Osteocyte (in vitro differentiated cells): ENCODE data around the gene FMNL2. TPM values are rescaled to one million over a fixed set of nuclear protein-coding genes. Genes with fewer than 3 reads are reported as not detected.

Source experiments
- DNase-seq: peaks from one replicate; pipeline ENCODE4 v3.0.0; 2021; ENCODE audit warnings: mixed read lengths; ENCODE audit not compliant: unreplicated experiment; ENCODE audit errors: extremely low spot score
- H3K27ac Mint-ChIP-seq: one replicate; pipeline ENCODE4 v1.8.0; 2021; ENCODE audit warnings: mild to moderate bottlenecking, mixed read lengths; ENCODE audit not compliant: unreplicated experiment
- H3K27me3 Mint-ChIP-seq: one replicate; pipeline ENCODE4 v1.8.0; 2021; ENCODE audit warnings: mixed read lengths; ENCODE audit not compliant: unreplicated experiment
- H3K36me3 Mint-ChIP-seq: one replicate; pipeline ENCODE4 v1.8.0; 2021; ENCODE audit warnings: mixed read lengths; ENCODE audit not compliant: unreplicated experiment
- H3K4me1 Mint-ChIP-seq: one replicate; pipeline ENCODE4 v1.8.0; 2021; ENCODE audit warnings: mixed read lengths; ENCODE audit not compliant: unreplicated experiment
- H3K4me3 Mint-ChIP-seq: one replicate; pipeline ENCODE4 v1.8.0; 2021; ENCODE audit warnings: mild to moderate bottlenecking, moderate library complexity, mixed read lengths; ENCODE audit not compliant: unreplicated experiment
- H3K9me3 Mint-ChIP-seq: one replicate; pipeline ENCODE4 v1.8.0; 2021; ENCODE audit warnings: mixed read lengths; ENCODE audit not compliant: unreplicated experiment
- CTCF ChIP-seq: fragments of 200-600 bp; sonication (generic); IDR thresholded peaks from 2 replicates; pipeline ENCODE4 v1.5.0; 2021; ENCODE audit warnings: antibody characterized with exemption, mild to moderate bottlenecking, moderate library complexity
- total RNA-seq: library from RNA; stranded (reverse); gene quantifications from 2 replicates; pipeline ENCODE4 v1.2.1, GENCODE V29; 2021

FMNL2 gene
- total RNA-seq, 1 donor from 2014 or later, result 45.3 TPM

GRCh38 chr2:152425765-152426727, 91.1 kb downstream of the FMNL2 start:
- no peak for DNase-seq
- Mint-ChIP-seq H3K4me1 (peaks cover 38% of the 10 kb centered on the region), H3K4me3 (no peak overlapping the region), H3K27me3 (no peaks in the 10 kb centered on the region), H3K9me3 (no peaks in the 10 kb centered on the region), H3K27ac (no peak overlapping the region), H3K36me3 (no peaks in the 10 kb centered on the region)
- no peak for TF ChIP-seq CTCF

GRCh38 chr2:152426801-152427200, 91.8 kb downstream of the FMNL2 start:
- no peak overlapping the region for H3K4me3 Mint-ChIP-seq
- H3K27me3 Mint-ChIP-seq, result no peaks in the 10 kb centered on the region
- DNase-seq, result no peak
- TF ChIP-seq CTCF, result no peak
- no peak overlapping the region for H3K27ac Mint-ChIP-seq
- H3K36me3 Mint-ChIP-seq, result no peaks in the 10 kb centered on the region
- H3K9me3 Mint-ChIP-seq, result no peaks in the 10 kb centered on the region
- peaks cover 31% of the 10 kb centered on the region for H3K4me1 Mint-ChIP-seq

GRCh38 chr2:152427902-152428301, 92.9 kb downstream of the FMNL2 start:
- Mint-ChIP-seq H3K4me3 (no peak overlapping the region), H3K9me3 (no peaks in the 10 kb centered on the region), H3K4me1 (peaks cover 31% of the 10 kb centered on the region), H3K36me3 (no peaks in the 10 kb centered on the region), H3K27ac (no peak overlapping the region), H3K27me3 (no peaks in the 10 kb centered on the region)
- no peak for DNase-seq
- TF ChIP-seq CTCF, result no peak

GRCh38 chr2:152428800-152429582, 94.0 kb downstream of the FMNL2 start:
- Mint-ChIP-seq H3K27ac (no peak overlapping the region), H3K4me3 (no peak overlapping the region), H3K36me3 (no peaks in the 10 kb centered on the region), H3K4me1 (peaks cover 31% of the 10 kb centered on the region), H3K9me3 (no peaks in the 10 kb centered on the region), H3K27me3 (no peaks in the 10 kb centered on the region)
- no peak for TF ChIP-seq CTCF
- no peak for DNase-seq

- H3K4me3 Mint-ChIP-seq, result no peak overlapping the region
- DNase-seq, result no peak
- no peak for TF ChIP-seq CTCF
- no peaks in the 10 kb centered on the region for H3K36me3 Mint-ChIP-seq
- no peaks in the 10 kb centered on the region for H3K27me3 Mint-ChIP-seq
- no peak overlapping the region for H3K27ac Mint-ChIP-seq
- H3K9me3 Mint-ChIP-seq, result no peaks in the 10 kb centered on the region
- H3K4me1 Mint-ChIP-seq, result peaks cover 25% of the 10 kb centered on the region
Measured at GRCh38 chr2:152430876-152431275, 95.9 kb downstream of the FMNL2 start.
